Left cardiac atrium (tissue), 4 donors: ENCODE results near the gene HPS5. TPM values are rescaled to one million over a fixed set of nuclear protein-coding genes. Genes with fewer than 3 reads are reported as not detected.

ENCODE experiments used
- ATAC-seq, 2 donors: fragments of 200-7000 bp; cut with Tn5 transposase; one replicate each; pipeline ENCODE4 v1.9.1; 2020; ENCODE audit warnings: mild to moderate bottlenecking in 2 of 2, moderate library complexity in 2 of 2
- DNase-seq: peaks from one replicate; pipeline ENCODE4 v3.0.0-alpha.2; 2020
- intact Hi-C, 2 donors: fragments of 100-400 bp; cut with DNase I; formaldehyde crosslinking; loops; one replicate each; pipeline versions ENCODE4 v1.14.1 to v1.15.1; 2022 to 2023
- total RNA-seq, 2 donors: library from RNA; stranded (reverse); fragmentation: NEBNext Ultra II Directional; extraction: Animal tissue kit (Norgen Biotek cat#: 25700); gene quantifications; one replicate each; pipeline ENCODE4 v1.2.1, GENCODE V29; 2021
- donor health status: DM: no; HTN: yes; CAD: no.
- donor health status: DM: no; HTN: yes; CAD: no; lungs with severe emphysema.
- donor health status: DM: yes; HTN: yes; CAD: no.
- donor health status: Dilated cardiomyopathy.

Gene HPS5
- total RNA-seq, 2 donors from 2014 or later: 10.8 to 12.7 TPM

DNA sequence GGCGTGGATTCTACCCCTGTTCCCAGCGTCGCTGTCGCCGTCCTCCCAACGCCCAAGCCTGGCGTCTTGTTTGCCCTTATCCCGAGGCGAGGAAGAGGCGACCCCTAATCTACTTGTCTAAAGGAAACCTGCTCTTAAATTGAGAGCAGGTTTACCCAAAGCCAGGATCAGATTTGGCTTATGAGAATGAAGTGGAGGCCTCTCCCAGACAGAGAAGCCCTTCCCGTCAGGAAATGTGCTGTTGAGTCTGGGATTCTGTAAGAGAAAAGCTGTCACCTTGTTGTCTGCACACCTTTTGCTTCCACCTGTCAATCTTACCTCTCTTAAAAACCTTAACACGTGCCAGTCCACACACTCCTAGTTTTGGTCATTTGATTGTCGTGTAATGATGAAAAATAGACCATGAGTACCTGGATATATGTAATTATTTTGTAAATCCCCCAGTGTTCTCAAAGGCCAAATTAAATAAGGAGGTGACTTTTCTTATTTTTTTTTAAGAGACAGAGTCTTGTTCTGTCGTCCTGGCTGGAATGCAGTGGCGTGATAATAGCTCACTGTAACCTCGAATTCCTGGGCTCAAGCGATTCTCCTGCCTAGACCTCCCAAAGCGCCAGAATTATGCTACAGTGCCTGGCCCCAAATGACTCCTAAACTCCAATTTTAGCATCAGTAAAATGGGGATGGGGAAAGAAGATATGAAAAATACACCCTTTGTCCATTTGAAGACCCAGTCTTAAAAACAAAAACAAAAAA is 1.1 kb upstream of the HPS5 start:
- ATAC-seq: no peak
- DNase-seq: no peak
- intact Hi-C loops: loop anchor here in 1 of 2 donors (5.0 to 10.0 kb wide), 2 partner anchors 74 to 202 kb away; partner anchors contain the start of gene TSG101

DNA sequence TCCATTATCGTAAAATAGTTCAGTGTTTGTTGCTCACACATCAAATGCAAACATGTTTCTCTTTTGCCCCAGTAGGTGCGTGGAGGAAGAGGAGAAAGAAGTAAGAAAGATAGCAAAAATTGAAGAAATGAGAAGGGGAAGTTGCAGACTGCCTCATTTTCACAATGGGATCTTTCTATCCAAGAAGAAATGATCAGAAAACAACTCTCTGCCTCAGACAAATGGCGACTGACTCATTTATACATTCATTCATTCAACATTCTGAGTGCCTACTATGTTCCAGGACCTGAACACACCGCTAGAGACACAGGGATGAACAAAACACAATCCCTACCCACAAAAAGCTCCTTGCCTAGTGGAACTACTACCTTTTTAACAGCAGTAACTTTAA is 367 bp downstream of the HPS5 start:
- ATAC-seq: peak in 1 of 2 donors; percentile 2
- intact Hi-C loops: loop anchor here in 1 of 2 donors (5.0 to 10.0 kb wide), 2 partner anchors 76 to 203 kb away; partner anchors contain the start of gene TSG101
- no peak for DNase-seq

DNA sequence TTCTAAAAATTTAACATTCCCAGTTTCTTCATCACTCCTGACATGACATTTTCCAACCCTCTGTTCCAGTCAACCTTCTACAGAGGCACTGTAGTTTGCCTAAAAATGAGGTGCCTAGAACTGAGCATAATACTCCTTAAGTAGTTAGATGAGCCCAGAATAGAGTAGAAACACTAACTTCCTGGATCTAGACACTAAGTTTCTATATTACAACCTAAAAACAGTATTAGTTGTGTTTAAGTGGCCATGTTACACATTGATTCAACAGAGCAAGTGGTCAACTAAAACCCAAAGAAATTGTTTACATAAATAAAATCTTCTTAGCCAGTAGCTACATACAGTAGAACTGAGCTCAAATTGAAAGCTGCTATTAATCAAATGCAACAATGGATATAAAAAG is 1.3 kb downstream of the HPS5 start:
- no peak for ATAC-seq
- intact Hi-C loops: loop anchor here in 1 of 2 donors (5.0 to 10.0 kb wide), 2 partner anchors 77 to 204 kb away; partner anchors contain the start of gene TSG101
- DNase-seq: no peak

DNA sequence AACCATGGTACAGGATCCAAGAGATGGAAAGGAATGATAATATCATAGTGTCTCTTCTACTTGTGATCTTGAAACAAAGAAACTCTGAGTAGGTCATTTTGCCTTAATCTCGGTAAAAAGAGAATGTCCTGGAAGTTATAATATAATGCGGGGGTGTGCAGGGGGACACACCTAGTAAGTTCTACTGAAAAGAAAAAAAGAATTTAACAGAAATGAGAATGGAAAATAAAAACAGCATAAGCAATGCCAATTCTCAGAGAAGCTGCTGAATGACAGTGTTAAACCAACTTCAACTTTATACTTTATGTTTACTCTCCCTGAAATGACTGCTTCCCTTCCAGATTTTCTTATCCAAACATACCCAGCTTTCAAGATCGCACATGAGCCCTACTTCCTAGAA is 2.0 kb downstream of the HPS5 start:
- ATAC-seq (no peak), DNase-seq (no peak)
- intact Hi-C loops: loop anchor here in 1 of 2 donors (5.0 to 10.0 kb wide), 2 partner anchors 77 to 205 kb away; partner anchors contain the start of gene TSG101

DNA sequence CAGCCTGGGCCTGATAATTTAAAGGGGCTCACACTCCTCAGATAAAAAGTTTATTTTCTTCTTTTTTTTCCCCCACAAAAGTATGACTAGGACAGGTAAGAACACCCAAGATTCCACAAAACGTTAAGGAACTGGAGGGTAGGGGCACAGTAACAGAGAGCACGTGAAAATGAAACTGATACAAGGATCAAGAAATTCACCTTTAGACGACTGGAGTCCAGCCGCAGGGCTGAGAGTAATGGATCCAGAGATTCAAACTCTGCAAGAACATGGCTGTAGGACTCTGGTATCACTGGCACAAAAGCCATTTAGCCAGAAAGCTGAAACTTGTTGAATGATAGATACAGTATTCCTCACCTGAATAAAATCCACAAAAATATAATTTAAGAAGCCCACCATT is 4.4 kb downstream of the HPS5 start:
- DNase-seq (no peak), ATAC-seq (no peak)
- intact Hi-C loops: no loop called here

DNA sequence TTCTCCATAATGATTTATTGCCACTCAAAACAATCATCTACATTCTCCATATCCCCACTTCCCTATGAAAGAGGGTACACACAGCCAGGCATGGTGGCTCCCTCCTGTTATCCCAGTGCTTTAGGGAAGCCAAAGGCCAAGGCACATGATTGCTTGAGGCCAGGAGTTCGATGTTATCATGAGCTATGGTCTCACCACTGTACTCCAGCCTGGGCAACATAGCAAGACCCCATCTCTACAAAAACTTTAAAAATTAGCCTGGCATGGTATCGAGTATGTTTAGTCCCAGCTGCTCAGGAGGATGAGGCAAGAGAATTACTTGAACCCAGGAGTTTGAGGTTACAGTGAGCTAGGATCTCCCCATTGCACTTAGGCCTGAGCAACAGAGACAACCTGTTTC is 6.0 kb downstream of the HPS5 start:
- ATAC-seq: no peak
- DNase-seq: no peak
- intact Hi-C loops: no loop called here

DNA sequence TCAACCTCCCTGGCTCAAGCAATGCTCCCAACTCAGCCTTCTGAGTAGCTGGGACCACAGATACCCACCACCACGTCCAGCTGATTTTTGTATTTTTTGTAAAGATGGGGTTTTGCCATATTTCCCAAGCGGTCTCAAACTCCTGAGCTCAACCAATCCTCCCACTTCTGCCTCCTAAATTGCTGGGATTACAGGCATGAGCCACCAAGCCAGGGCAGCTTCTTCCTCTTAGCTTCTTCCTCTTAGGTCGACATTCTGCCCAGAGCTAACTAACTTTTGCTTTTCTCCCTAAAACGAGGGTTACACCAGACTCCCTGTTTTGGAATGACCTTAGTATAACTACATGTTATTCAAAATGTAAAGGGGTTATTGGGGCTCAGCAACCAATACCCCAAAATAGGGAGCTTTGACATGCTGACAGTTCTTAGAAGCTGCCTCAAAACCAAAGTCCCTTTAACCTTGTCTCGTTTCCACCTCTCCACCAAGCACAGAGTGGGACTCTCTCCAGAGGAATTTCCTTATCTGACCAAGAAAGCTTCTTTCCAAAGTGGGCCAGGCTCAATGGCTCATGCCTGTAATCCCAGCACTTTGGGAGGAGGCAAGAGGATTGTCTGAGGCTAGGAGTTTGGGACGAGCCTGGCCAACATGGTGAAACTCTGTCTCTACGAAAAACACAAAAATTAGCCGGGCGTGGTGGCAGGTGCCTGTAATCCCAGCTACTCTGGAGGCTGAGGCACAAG is 7.0 kb downstream of the HPS5 start:
- ATAC-seq (peak in 1 of 2 donors; percentile 19), DNase-seq (no peak)
- intact Hi-C loops: no loop called here

DNA sequence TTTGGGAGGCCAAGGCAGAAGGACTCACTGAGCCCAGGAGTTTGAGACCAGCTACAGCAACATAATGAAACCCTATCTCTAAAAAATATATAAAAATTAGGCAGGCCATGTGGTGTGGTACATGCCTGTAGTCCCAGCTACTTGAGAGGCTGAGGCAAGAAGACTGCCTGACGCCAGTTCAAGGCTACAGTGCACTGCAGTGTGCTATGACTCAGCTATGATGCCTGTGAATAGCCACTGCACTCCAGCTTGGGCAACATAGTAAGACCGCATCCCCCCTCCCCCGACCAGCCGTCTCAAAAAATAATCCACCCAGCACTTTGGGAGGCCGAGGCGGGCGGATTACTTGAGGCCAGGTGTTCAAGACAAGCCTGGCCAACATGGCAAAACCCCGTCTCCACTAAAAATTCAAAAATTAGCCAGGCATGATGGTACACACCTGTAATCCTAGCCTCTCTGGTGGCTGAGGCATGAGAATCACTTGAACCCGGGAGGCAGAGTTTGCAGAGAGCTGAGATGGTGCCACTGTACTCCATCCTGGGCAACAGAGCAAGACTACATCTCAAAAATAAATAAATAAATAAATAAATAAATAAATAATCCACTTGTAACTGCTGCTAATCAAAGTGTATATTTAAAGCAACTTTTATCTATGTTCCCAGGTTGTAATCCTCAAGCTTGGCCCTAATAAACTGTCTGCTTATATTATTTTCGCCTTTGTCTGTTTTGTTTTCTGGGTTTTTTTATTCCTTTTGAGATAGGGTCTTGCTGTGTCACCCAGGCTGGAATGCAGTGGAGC is 7.8 kb downstream of the HPS5 start:
- DNase-seq (no peak), ATAC-seq (no peak)
- intact Hi-C loops: no loop called here

DNA sequence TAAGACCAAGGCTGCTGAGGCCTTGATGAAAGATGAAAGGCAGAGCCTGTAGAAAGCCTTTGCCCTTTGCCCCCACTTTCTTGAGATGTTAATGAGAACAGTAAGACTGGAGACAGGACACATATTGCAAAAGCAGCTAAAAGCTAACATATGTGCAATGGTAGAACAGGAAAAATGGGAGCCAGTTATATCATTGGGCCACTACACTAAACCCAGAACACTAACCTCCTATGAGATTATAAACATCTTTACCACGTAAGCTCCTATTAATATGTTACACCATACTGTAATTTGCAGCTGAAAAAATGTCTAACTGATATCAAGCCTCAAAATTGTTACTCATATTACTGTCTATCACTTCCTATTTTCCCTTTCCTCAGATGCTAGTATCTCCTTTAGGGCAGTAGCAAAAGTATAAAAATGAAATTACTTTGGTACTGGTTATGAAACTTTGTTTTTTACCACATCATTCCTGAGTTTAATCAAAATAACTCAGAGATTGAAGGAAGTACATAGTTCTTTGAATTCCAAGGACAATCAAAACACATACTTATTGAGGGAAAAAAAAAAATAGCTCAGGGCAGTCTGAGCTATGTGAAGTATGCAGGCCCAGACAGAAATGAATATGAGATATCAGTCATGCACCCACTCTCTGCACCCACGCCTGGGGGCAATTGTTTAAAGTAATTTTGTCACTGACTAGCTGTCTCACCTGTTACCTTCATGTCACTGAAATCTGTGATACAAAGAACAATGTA is 9.1 kb downstream of the HPS5 start:
- intact Hi-C loops: no loop called here

DNA sequence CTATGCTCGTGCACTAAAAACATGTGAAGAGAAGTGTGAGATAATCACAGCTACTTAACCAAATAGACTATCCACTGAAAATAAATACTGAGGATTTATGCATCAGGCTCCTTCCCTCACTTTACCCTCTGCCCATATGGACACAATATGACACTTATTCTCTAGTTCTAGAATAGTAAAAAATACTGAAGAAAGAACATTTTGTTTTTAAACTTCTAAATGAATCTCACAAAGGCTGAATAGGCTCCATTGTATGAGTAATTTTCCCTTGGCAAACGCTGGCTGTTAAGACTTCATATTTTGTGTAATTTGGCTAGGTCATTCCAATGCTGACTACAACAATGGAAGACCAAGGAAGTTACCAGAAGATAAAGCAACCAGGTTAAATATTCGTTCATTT is 9.9 kb downstream of the HPS5 start:
- ATAC-seq: peak in 1 of 2 donors; percentile 78
- DNase-seq: no peak
- intact Hi-C loops: no loop called here

More for the DNA sequence above, 9.1 kb downstream of the HPS5 start:
- ATAC-seq: peak; percentile 52 to 57
- no peak for DNase-seq

DNA sequence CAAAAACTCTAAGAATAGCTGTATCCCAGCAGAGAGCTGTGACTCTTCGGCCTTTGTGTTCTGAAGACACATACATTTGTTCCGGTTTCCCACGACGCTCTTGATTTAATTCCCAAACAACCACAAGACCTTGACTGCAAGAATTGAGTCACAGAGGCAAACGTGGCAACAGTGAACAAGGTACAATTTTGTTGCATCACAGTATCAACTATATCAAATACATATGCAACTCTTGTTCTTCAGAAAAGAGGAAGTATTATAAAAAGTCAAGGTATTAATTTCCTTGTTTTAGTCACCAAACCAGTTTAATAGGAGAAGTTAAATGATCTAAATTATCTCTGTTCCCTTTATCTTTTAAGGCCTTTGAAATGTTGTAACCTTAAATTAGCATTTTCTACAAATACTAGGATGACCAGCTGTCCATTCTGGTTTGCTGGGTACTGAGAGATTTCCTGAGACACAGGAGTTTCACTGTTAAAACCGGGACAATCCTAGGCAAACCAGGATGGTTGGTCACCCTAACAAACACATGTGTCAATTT is 11.1 kb downstream of the HPS5 start:
- ATAC-seq (no peak), DNase-seq (no peak)
- intact Hi-C loops: no loop called here

DNA sequence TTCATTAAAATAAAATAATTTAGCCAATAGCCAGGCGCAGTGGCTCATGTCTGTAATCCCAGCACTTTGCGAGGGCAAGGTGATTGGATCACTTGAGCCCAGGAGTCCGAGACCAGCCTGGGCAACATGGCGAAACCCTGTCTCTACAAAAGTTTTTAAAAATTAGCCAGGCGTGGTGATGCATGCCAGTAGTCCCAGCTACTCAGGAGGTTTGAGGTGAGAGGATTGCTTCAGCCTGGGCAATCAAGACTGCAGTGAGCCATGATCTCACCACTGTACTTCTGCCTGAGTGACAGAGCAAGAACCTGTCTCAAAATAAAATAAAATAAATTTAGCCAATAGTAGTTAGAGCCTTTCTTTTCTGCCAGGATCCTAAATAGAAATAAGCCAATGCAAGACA is 12.2 kb downstream of the HPS5 start:
- no peak for DNase-seq
- intact Hi-C loops: no loop called here

DNA sequence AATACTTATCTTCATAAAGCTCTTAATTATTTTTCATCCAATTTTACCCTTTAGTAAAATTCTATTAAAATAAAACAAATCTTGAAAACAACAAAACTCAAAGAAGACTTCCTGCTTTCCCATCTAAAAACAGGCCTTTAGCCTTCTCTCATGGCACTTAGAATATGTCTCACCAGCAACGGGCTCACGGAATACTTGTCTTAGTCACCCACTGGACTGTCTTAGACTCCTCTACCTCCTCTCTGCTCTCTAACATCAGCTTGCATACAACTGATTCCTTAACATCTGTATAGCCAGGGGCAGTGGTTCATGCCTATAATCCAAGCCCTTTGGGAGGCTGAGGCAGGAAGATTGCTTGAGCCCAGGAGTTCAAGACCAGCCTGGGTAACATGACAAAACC is 13.7 kb downstream of the HPS5 start:
- ATAC-seq (no peak), DNase-seq (no peak)
- intact Hi-C loops: no loop called here

More for the DNA sequence above, 12.2 kb downstream of the HPS5 start:
- ATAC-seq: no peak

DNA sequence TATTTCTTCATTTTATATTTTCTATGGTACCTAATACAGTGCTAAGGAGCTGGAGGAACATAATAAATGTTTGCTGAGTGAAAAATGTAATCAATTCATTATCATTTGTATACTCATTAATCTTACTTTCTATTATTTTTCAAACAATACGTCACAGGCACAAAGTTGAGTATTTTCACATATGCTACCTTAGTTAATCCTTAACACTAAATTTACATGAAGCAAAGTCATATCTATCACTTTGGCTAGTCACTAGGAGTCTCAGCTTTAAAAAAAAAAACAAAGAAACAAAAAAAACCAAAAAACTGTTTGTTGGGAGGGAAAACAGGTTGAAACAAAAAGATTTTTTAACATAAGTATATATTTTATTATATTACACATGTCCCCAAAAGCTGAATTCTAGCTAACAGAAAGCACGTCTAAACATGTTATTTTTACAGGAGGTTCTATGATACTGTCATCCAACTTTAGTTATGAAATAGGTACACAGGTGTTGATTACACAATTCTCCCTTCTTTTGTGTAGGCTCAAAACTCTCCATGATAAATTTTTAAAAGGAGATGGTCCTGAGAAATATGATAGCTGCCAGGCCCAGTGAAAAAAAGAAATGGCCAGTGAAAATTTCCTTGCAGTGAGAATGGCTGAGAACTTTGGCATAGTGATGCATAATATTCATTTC is 14.3 kb downstream of the HPS5 start:
- intact Hi-C loops: no loop called here
- ATAC-seq: no peak
- no peak for DNase-seq

DNA sequence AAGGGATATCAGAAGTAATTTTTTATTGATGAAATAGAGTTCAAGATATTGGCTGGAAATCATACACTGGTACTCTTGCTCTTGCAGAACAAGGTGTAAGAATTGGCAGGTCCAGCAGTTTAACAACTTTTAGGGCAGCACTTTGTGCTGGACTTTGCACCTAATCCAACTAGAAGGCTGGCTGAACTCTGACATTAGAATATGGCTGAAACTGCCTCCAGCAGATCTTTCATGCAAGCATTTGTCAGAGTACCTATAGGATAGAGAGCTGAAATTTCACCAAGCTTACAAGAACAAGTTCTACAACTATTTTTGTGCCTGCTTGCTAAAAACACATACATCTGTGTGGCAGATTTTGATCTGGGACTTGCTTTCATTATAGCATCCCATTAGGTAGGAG is 17.2 kb downstream of the HPS5 start:
- intact Hi-C loops: no loop called here
- DNase-seq: no peak
- no peak for ATAC-seq

DNA sequence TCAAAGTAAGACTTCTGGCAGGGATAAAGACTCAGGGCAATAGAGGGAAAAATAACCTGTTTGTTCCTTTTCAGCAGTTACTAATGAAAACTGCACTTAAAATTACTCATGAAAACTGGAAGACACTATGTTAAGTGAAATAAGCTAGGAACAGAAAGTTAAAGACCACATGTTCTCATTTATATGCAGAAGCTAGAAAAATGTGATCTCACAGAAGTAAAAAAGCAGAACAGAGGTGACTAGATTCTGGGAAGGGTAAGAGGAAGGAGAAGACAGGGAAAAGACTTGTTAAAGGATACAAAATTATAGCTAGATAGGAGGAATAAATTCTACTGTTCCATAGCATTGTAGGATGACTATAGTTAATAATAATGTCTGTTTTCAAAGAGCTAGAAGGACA is 22.2 kb downstream of the HPS5 start:
- no peak for ATAC-seq
- intact Hi-C loops: no loop called here
- no peak for DNase-seq

DNA sequence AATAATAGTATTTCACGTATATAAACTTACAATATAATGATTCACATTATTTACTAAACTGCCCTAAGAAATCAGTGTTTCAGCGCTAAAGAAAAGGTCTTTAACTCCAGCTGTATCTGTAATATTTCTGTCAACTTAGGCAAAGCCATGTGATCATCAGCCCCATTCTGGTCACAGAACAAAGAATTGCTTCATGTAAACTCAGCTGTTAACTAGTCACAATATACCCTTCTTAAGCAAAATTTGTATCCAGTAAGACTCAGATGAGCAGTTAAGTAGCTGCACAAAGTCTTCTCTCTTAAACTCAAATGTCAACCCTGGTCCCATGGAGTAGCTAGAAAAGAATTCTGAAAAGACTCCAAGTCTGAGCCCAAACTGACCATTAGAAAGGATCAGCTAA is 26.6 kb downstream of the HPS5 start:
- ATAC-seq (no peak), DNase-seq (no peak)
- intact Hi-C loops: no loop called here

DNA sequence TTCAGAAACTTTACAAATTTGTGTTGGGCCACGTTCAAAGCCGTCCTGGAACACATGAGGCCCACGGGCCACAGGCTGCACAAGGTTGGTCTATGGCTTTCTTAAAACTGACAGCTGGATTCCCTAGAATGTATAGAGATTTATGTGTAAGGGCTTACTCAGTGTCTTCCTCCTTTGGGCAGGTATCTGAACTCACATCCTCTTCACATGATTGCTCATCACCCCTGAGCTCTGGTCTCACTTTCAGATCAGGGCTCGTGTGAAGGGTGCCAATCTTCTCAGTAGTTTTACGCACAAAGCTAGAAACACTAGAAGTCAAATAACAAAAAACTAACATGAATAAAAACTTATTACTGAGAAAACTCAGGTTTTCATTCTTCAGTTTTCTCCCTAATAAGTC is 27.1 kb downstream of the HPS5 start:
- intact Hi-C loops: no loop called here
- no peak for DNase-seq
- ATAC-seq: no peak
